ENCODE measurements around the gene POC1A. TPM values are rescaled to one million over a fixed set of nuclear protein-coding genes. Genes with fewer than 3 reads are reported as not detected.
A peak's percentile ranks its signal among the peaks of the same experiment; 100 is the strongest.

POC1A gene
- total RNA-seq, 1 experiment from 2014 or later = 25.7 TPM

GRCh38 chr3:52198643-52199608, 44.7 kb upstream of the POC1A start:
- ATAC-seq (no peak), DNase-seq (ENCODE audit: low read depth, low spot score) (no peak)
- Histone ChIP-seq H3K27me3 (ENCODE audit: control insufficient read depth, insufficient read depth, low read length) (no peaks in the 10 kb centered on the region), H3K4me3 (ENCODE audit: low read depth in 2 of 2, low read length in 2 of 2) (peak overlapping the region; percentile 66 to 92), H3K9me3 (ENCODE audit: control insufficient read depth, insufficient read depth, low read depth, low read length) (no peaks in the 10 kb centered on the region), H3K27ac (ENCODE audit: low read length) (peak overlapping the region; percentile 86), H3K36me3 (ENCODE audit: control insufficient read depth, insufficient read depth, low read length) (peaks cover 7% of the 10 kb centered on the region), H3K4me1 (ENCODE audit: control insufficient read depth, insufficient read depth, low read length) (peaks cover 14% of the 10 kb centered on the region)
- ChIA-PET POLR2A (interaction anchor here (0.5 kb wide), 1 partner anchor 78 kb away, joined by 4 read pairs; no protein-coding TSS in a partner anchor), CTCF (no interaction called here)
- in situ Hi-C loops (cut with HindIII; ENCODE audit: low pct_unique_long_range_greater_than_20kb, low sequenced_read_pairs) = no loop called here
- TF ChIP-seq POLR2AphosphoS5 (IDR thresholded peaks at IDR 0.05; ENCODE audit: low read depth, low read length) (no peak), REST (IDR thresholded peaks at IDR 0.05; ENCODE audit: insufficient read depth in 1 of 2, low read depth in 2 of 2, low read length in 1 of 2) (no peak), SIN3A (IDR thresholded peaks at IDR 0.05; ENCODE audit: borderline replicate concordance, insufficient read depth, low read depth, low read length) (no peak), CTCF (IDR thresholded peaks at IDR 0.05) (no peak)
- TSS peak; percentile 79 for BruUV-seq (replicated peaks)
- intact Hi-C loops (cut with micrococcal nuclease; ENCODE audit: unreplicated experiment) = no loop called here

- H3K36me3 ChIP-seq (ENCODE audit: control insufficient read depth, insufficient read depth, low read length) = peaks cover 7% of the 10 kb centered on the region
- no TSS peak for BruUV-seq (replicated peaks)
- no peak for TF ChIP-seq CTCF (IDR thresholded peaks at IDR 0.05)
- TF ChIP-seq TCF7L2 (IDR thresholded peaks at IDR 0.05; ENCODE audit: low read depth, low read length) = no peak
- 0 out of 2 replicates have a peak, but pooled peaks have one; percentile 73 for TF ChIP-seq SIN3A (IDR thresholded peaks at IDR 0.05; ENCODE audit: borderline replicate concordance, insufficient read depth, low read depth, low read length)
- TF ChIP-seq REST (IDR thresholded peaks at IDR 0.05; ENCODE audit: insufficient read depth in 1 of 2, low read depth in 2 of 2, low read length in 1 of 2) = no peak
- TF ChIP-seq POLR2AphosphoS5 (IDR thresholded peaks at IDR 0.05; ENCODE audit: low read depth, low read length) = peak; percentile 87
- peak within 1 kb of the TSS; percentile 86 for H3K27ac ChIP-seq (ENCODE audit: low read length)
- no peaks in the 10 kb centered on the region for H3K27me3 ChIP-seq (ENCODE audit: control insufficient read depth, insufficient read depth, low read length)
- ChIA-PET POLR2A (no interaction called here), CTCF (no interaction called here)
- H3K4me1 ChIP-seq (ENCODE audit: control insufficient read depth, insufficient read depth, low read length) = peaks cover 14% of the 10 kb centered on the region
- intact Hi-C loops (cut with micrococcal nuclease; ENCODE audit: unreplicated experiment) = no loop called here
- DNase-seq (ENCODE audit: low read depth, low spot score) (peak; percentile 33), ATAC-seq (peak; percentile 93)
- in situ Hi-C loops (cut with HindIII; ENCODE audit: low pct_unique_long_range_greater_than_20kb, low sequenced_read_pairs) = no loop called here
- peak within 1 kb of the TSS; percentile 66 to 92 for H3K4me3 ChIP-seq (ENCODE audit: low read depth in 2 of 2, low read length in 2 of 2)
- no peaks in the 10 kb centered on the region for H3K9me3 ChIP-seq (ENCODE audit: control insufficient read depth, insufficient read depth, low read depth, low read length)
Measured at GRCh38 chr3:52197842-52198625, 43.8 kb upstream of the POC1A start, which contains the start of gene ALAS1. ALAS1 (plus strand) TSS chr3:52198160; CDS start chr3:52199242, 1,082 bp downstream.

All from Panc1 (cell line).